ENCODE measurements around the gene DYNC1I1.

The DYNC1I1 gene

GRCh38 chr7:96136600-96137239, 364.4 kb downstream of the DYNC1I1 start:
- no peak overlapping the region for H3K4me3 ChIP-seq (ENCODE audit: low read length in 2 of 2)
- no peak overlapping the region for H2BK5ac ChIP-seq (ENCODE audit: low read length)
- H3K23ac ChIP-seq (ENCODE audit: low read depth, low read length, poor library complexity) = no peak overlapping the region
- no peaks in the 10 kb centered on the region for H3K27me3 ChIP-seq (ENCODE audit: control insufficient read depth in 3 of 3, insufficient read depth in 3 of 3, low read depth in 1 of 3, low read length in 3 of 3)
- H3K9ac ChIP-seq (ENCODE audit: low read depth, low read length, poor library complexity) = no peak overlapping the region
- H3K9me3 ChIP-seq (replicated peaks in 1 of 2; ENCODE audit: control insufficient read depth in 2 of 2, insufficient read depth in 1 of 2, low read depth in 1 of 2, low read length in 2 of 2) = no peaks in the 10 kb centered on the region
- H2AK5ac ChIP-seq (ENCODE audit: low read depth, low read length) = no peak overlapping the region
- peaks cover 0 to 2% of the 10 kb centered on the region in 2 donors for H3K4me1 ChIP-seq (ENCODE audit: control insufficient read depth in 2 of 2, insufficient read depth in 1 of 2, low read depth in 1 of 2, low read length in 2 of 2)
- H3K18ac ChIP-seq (ENCODE audit: low read length) = no peak overlapping the region
- no peak overlapping the region for H2BK12ac ChIP-seq (ENCODE audit: low read length)
- H4K8ac ChIP-seq (ENCODE audit: low read depth, low read length) = no peak overlapping the region
- no peak overlapping the region for H2AFZ ChIP-seq (ENCODE audit: low read length)
- no peak overlapping the region for H3K4ac ChIP-seq (ENCODE audit: low read length)
- no peak overlapping the region for H3K27ac ChIP-seq (replicated peaks; ENCODE audit: low read length)
- H4K91ac ChIP-seq (ENCODE audit: low read depth, low read length, poor library complexity) = no peak overlapping the region
- H2BK120ac ChIP-seq (ENCODE audit: low read depth, low read length) = no peak overlapping the region
- peaks cover 0 to 40% of the 10 kb centered on the region in 2 donors for H3K36me3 ChIP-seq (replicated peaks in 1 of 2; ENCODE audit: control insufficient read depth in 2 of 2, insufficient read depth in 2 of 2, low read length in 2 of 2)
- no peak overlapping the region for H3K14ac ChIP-seq (ENCODE audit: low read length)
- no CpG with 5 or more reads among the region's 5 CpGs for WGBS, 2 donors (ENCODE audit: extremely low coverage in 2 of 2, insufficient read length in 2 of 2, insufficient replicate concordance in 1 of 2)
- no peak overlapping the region for H2BK15ac ChIP-seq (ENCODE audit: low read length)
- no peak overlapping the region for H3K4me2 ChIP-seq (ENCODE audit: insufficient read depth, low read length, poor library complexity, severe bottlenecking)
- H3K79me1 ChIP-seq (ENCODE audit: low read depth, low read length) = no peaks in the 10 kb centered on the region
- no peak for DNase-seq (ENCODE audit: low spot score)

GRCh38 chr7:96143495-96144259, 371.3 kb downstream of the DYNC1I1 start:
- Histone ChIP-seq H3K4me1 (ENCODE audit: control insufficient read depth in 2 of 2, insufficient read depth in 1 of 2, low read depth in 1 of 2, low read length in 2 of 2) (peaks cover 1 to 2% of the 10 kb centered on the region in 2 donors), H3K79me1 (ENCODE audit: low read depth, low read length) (no peaks in the 10 kb centered on the region), H2AK5ac (ENCODE audit: low read depth, low read length) (no peak overlapping the region), H3K9me3 (replicated peaks in 1 of 2; ENCODE audit: control insufficient read depth in 2 of 2, insufficient read depth in 1 of 2, low read depth in 1 of 2, low read length in 2 of 2) (no peaks in the 10 kb centered on the region), H4K91ac (ENCODE audit: low read depth, low read length, poor library complexity) (no peak overlapping the region), H3K4me3 (ENCODE audit: low read length in 2 of 2) (no peak overlapping the region), H2AFZ (ENCODE audit: low read length) (no peak overlapping the region), H3K27me3 (ENCODE audit: control insufficient read depth in 3 of 3, insufficient read depth in 3 of 3, low read depth in 1 of 3, low read length in 3 of 3) (no peaks in the 10 kb centered on the region), H3K27ac (replicated peaks; ENCODE audit: low read length) (no peak overlapping the region), H3K23ac (ENCODE audit: low read depth, low read length, poor library complexity) (no peak overlapping the region), H4K8ac (ENCODE audit: low read depth, low read length) (no peak overlapping the region), H3K14ac (ENCODE audit: low read length) (no peak overlapping the region), H3K9ac (ENCODE audit: low read depth, low read length, poor library complexity) (no peak overlapping the region), H3K4me2 (ENCODE audit: insufficient read depth, low read length, poor library complexity, severe bottlenecking) (no peak overlapping the region), H2BK15ac (ENCODE audit: low read length) (no peak overlapping the region), H2BK120ac (ENCODE audit: low read depth, low read length) (no peak overlapping the region), H3K18ac (ENCODE audit: low read length) (no peak overlapping the region), H3K4ac (ENCODE audit: low read length) (no peak overlapping the region), H3K36me3 (replicated peaks in 1 of 2; ENCODE audit: control insufficient read depth in 2 of 2, insufficient read depth in 2 of 2, low read length in 2 of 2) (peaks cover 6 to 55% of the 10 kb centered on the region in 2 donors), H2BK12ac (ENCODE audit: low read length) (no peak overlapping the region), H2BK5ac (ENCODE audit: low read length) (no peak overlapping the region)
- no CpG with 5 or more reads among the region's 1 CpG for WGBS, 2 donors (ENCODE audit: extremely low coverage in 2 of 2, insufficient read length in 2 of 2, insufficient replicate concordance in 1 of 2)
- DNase-seq (ENCODE audit: low spot score) = no peak

GRCh38 chr7:96144260-96144526, 371.8 kb downstream of the DYNC1I1 start:
- no peak overlapping the region for H3K27ac ChIP-seq (replicated peaks; ENCODE audit: low read length)
- H3K4me1 ChIP-seq (ENCODE audit: control insufficient read depth in 2 of 2, insufficient read depth in 1 of 2, low read depth in 1 of 2, low read length in 2 of 2) = peaks cover 1 to 2% of the 10 kb centered on the region in 2 donors
- H3K4ac ChIP-seq (ENCODE audit: low read length) = no peak overlapping the region
- no peak overlapping the region for H3K4me3 ChIP-seq (ENCODE audit: low read length in 2 of 2)
- H2AK5ac ChIP-seq (ENCODE audit: low read depth, low read length) = no peak overlapping the region
- H2BK5ac ChIP-seq (ENCODE audit: low read length) = no peak overlapping the region
- H3K18ac ChIP-seq (ENCODE audit: low read length) = no peak overlapping the region
- no peak overlapping the region for H2AFZ ChIP-seq (ENCODE audit: low read length)
- H3K4me2 ChIP-seq (ENCODE audit: insufficient read depth, low read length, poor library complexity, severe bottlenecking) = no peak overlapping the region
- H3K79me1 ChIP-seq (ENCODE audit: low read depth, low read length) = no peaks in the 10 kb centered on the region
- H3K9me3 ChIP-seq (replicated peaks in 1 of 2; ENCODE audit: control insufficient read depth in 2 of 2, insufficient read depth in 1 of 2, low read depth in 1 of 2, low read length in 2 of 2) = no peaks in the 10 kb centered on the region
- H2BK120ac ChIP-seq (ENCODE audit: low read depth, low read length) = no peak overlapping the region
- no peak for DNase-seq (ENCODE audit: low spot score)
- no peak overlapping the region for H2BK12ac ChIP-seq (ENCODE audit: low read length)
- H3K27me3 ChIP-seq (ENCODE audit: control insufficient read depth in 3 of 3, insufficient read depth in 3 of 3, low read depth in 1 of 3, low read length in 3 of 3) = no peaks in the 10 kb centered on the region
- H3K14ac ChIP-seq (ENCODE audit: low read length) = no peak overlapping the region
- no peak overlapping the region for H2BK15ac ChIP-seq (ENCODE audit: low read length)
- H3K36me3 ChIP-seq (replicated peaks in 1 of 2; ENCODE audit: control insufficient read depth in 2 of 2, insufficient read depth in 2 of 2, low read length in 2 of 2) = peaks cover 6 to 56% of the 10 kb centered on the region in 2 donors
- H4K91ac ChIP-seq (ENCODE audit: low read depth, low read length, poor library complexity) = no peak overlapping the region
- WGBS, 2 donors (ENCODE audit: extremely low coverage in 2 of 2, insufficient read length in 2 of 2, insufficient replicate concordance in 1 of 2) = no CpG with 5 or more reads among the region's 1 CpG
- no peak overlapping the region for H3K23ac ChIP-seq (ENCODE audit: low read depth, low read length, poor library complexity)
- H4K8ac ChIP-seq (ENCODE audit: low read depth, low read length) = no peak overlapping the region
- H3K9ac ChIP-seq (ENCODE audit: low read depth, low read length, poor library complexity) = no peak overlapping the region
